Stimulated activated CD8-positive, alpha-beta memory T cell treated with anti-CD3 and anti-CD28 coated beads, Interleukin-12 subunit alpha, Interleukin-12 subunit beta, amount 100 ng/mL, for 24 hours (primary cell): ENCODE data around the gene SYDE2.
"Not testable (repeated sequence)": the region's sequence is repeated elsewhere in the genome, so short reads cannot be mapped to it uniquely, and the experiment has no call there.

ENCODE experiments used
- DNase-seq: peaks from one replicate; pipeline ENCODE4 v3.0.0-alpha.2; 2020; ENCODE audit errors: extremely low read depth

SYDE2 gene

GRCh38 chr1:85219853-85220610, 19.2 kb upstream of the SYDE2 start:
- DNase-seq: no peak

- DNase-seq: no peak
These were observed 15.9 kb upstream of the SYDE2 start for GRCh38 chr1:85216697-85217096.

- DNase-seq: no peak
These were observed 13.8 kb upstream of the SYDE2 start for GRCh38 chr1:85214654-85215053.

- no peak for DNase-seq
These were observed 7.7 kb upstream of the SYDE2 start for GRCh38 chr1:85208488-85208887.

GRCh38 chr1:85203573-85204171, 2.9 kb upstream of the SYDE2 start:
- DNase-seq: no peak

- DNase-seq: no peak
These were observed 2.0 kb upstream of the SYDE2 start for GRCh38 chr1:85202864-85203255.

DNA sequence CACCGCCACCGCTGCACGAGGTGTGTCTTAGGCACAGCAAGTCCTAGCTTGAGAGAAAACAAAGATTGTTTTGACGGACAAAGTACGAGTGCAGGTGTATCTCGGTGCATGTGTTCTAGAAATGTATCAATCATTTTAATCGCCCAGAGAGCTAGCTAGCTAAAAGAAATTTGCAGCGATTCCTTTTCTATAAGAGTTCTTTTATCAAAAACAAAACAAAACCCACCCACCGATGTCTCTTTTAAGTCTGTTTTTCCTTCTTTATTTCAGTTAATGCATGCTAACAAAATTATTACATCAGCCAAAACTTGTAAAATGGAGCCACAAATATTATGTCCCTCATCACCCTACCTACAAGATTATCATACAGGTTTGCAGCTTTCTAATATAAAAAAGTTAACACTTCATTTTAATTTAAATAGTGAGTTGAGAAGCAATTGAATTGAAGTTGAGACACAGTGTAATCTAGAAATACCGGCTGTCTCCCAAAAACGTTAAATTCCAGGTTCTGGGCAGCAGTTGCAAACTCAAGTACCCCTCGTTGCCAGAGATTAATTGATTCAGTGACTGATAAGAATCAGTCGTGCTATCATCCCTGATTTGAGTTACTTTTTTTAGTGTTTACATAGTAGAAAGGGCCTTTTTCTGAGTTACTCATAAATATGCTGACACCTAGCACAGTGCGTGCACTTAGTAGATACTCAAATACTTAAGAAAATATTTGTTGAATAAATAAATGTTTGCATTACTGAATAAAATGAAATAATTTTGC, 1.5 kb upstream of the SYDE2 start:
- no peak for DNase-seq

GRCh38 chr1:85201340-85202091, 700 bp upstream of the SYDE2 start:
- peak; percentile 16 for DNase-seq

DNA sequence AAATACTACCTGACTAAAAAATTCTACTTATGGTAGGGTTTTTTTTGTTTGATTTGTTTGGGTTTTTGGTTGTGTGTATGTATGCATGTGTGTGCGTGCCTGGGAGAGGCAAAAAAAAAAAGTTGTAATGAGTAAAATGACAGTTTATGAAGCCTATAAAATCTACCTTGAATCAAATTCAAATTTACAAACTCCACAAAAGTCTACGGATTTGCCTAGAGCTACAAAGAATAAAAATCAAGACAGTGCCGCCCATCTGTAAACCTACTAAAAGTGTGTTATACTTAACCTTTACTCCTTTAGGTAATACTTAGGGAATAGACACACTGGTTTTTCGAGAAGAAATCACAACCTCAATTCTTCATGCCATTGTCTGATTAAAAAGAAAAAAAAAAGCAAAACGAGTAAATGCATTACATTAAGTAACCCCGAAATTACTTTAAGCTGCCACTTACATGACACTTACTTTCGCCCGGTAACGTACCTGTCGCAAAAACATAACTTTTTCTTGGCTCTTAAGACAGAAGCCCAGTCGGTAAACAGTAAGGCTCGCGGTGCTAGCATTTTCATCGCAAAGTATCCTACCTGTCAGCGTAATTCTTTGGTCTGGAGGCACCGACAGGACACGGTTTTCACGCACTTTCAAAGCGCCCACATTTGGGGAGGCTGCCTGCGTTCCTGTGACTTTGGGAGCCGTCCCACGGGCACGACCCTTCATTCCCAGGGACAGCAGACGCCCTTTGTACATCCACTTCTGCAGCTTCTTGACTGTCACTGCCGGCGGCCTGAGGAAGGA, 951 bp downstream of the SYDE2 start:
- no peak for DNase-seq

DNA sequence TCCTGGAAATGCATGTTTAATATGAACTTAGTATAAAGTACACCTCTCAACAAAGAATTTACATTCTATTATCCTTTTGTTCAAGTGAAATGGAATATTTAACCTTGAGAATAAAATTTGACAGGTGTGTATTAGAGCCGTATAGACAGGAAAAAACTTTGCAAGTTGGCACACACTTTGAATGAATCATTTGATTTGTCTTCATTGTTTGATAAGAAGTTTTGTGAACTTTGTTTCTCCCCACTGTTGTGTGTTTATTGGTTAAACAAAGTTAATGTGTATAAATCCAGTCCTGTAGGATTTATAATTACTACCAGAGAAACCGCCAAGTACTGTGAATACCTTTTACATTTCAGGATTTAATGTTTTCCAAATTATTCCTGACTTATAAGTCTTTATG, 2.0 kb downstream of the SYDE2 start:
- no peak for DNase-seq

- DNase-seq: no peak
These were observed 4.5 kb downstream of the SYDE2 start for GRCh38 chr1:85196358-85196757.

DNA sequence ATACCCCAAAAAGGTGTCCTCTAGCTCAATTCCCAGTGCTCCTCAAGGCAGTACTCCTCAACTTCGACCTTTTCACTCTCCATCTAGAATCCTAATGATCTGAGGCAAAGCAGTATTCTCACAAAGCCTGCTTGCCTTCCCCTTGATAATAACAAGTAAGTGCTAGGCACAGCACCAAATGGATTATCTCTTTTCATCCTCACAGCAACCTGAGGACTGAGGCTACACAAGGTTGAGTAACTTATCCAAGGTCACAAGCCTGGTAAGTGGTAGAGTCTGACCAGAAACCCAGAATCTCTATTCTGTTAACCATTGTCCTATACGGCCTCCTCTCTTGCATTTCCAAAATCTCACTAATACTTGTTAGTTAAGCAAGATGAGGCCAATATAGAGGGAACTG, 5.1 kb downstream of the SYDE2 start:
- no peak for DNase-seq

DNA sequence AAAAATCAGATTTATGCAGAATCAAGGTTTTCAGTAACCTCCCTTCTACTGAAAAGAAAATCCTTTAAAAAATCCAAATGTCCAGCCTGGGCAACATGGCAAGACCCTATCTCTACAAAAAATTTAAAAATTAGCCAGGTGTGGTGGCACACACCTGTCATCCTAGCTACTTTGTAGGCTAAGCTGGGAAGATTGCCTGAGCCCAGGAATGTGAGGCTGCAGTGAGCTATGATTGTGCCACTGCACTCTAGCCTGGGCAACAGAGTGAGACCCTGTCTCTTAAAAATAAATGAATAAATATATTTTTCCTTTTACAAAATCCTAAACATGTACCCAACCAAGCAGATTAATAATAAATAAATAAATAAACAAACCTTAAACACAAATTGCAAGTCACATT, 8.7 kb downstream of the SYDE2 start:
- DNase-seq: not testable (repeated sequence)

GRCh38 chr1:85189120-85189519, 11.7 kb downstream of the SYDE2 start:
- no peak for DNase-seq

DNA sequence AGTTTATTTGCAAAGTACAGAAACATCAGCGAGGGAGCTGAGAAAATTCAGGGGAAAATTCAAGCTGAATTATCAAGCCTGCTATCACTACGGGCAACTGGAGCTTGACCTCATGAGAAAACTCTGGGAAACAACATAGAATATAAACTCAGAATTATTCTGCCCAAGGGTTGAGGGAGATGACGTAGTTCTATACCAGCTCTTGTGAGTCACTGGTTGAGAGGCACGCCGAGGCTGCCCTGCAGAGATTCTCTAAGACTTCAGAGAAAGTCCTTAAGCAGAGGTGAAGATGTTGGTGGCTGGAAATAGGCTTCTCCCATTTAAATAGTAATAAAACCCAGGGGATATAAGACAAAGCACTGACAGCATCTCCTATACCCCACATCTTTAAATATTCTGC, 12.3 kb downstream of the SYDE2 start:
- no peak for DNase-seq

- DNase-seq: not testable (repeated sequence)
These were observed 13.8 kb downstream of the SYDE2 start for GRCh38 chr1:85187021-85187420.

GRCh38 chr1:85184245-85184644, 16.6 kb downstream of the SYDE2 start:
- DNase-seq: no peak

GRCh38 chr1:85182700-85183099, 18.1 kb downstream of the SYDE2 start:
- DNase-seq: no peak

DNA sequence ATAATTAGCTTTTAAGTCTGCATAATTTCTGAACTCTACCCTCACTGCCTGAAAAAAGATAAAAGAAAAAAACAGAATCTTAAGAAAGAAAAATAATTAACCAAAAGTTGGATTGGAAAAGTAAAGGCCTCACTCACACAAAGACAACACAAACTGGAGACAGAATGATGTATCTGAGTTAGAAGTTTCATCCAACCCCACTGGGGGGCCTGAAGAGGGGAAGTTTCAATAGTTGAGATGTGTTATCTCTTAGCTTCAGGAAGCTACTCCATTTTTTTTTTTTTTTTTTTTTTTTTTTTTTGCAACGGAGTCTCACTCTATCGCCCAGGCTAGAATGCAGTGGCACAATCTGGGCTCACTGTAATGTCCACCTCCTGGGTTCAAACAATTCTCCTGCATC, 19.9 kb downstream of the SYDE2 start:
- DNase-seq: no peak

DNA sequence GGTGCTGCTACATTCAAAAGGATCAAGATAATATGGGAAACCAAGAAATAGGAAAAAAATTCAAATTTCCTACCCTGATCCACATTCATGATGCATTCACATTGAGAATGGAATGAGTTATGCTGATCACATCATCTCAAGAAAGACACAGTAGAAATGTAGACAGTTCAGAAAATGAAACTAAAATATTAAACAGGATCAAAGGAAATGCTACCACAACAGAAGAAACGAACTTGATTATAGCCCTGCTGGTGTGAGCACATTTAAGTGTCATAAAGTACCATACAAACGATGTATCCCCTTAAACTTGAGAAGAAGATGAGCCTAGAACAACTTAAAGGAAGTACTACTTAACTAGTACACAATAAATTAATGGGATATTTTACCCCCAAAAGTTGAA, 21.3 kb downstream of the SYDE2 start:
- no peak for DNase-seq

DNA sequence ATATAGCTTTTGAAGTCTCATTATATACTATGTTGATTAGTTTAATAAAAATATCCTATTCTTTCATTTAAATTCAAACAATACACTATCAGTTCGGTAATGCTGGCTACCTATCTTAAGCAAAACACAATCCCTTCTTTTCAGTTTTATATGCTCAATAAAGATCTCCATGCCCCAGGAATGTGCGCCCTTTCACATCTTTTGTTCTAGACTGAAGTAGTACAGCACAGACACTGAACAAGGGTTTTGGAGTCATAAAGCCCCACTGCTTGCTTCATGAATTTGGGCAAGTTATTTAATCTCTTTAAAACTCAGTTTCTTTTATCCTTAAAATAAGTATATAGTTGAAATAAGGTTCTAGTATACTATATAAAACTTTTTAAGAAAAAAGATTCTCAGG, 22.4 kb downstream of the SYDE2 start:
- no peak for DNase-seq
